Measurements from ENCODE around the gene TESK1.

GRCh38 chr9:35606726-35607125, 1.7 kb downstream of the TESK1 start:
- no peak for TF ChIP-seq GATA1 (IDR thresholded peaks at IDR 0.05; ENCODE audit: low read depth, low read length)
- TF ChIP-seq POLR2A (IDR thresholded peaks at IDR 0.05; ENCODE audit: low read length), result no peak
